Inflammatory macrophage treated with lipopolysaccharide for 1 hour (primary cell): ENCODE data around the gene TPM1.
A peak's percentile ranks its signal among the peaks of the same experiment; 100 is the strongest.

Experiments
- DNase-seq, 2 donors: peaks; one replicate each; pipeline ENCODE4 v3.0.0-alpha.2; 2020 to 2022

TPM1 gene

DNA sequence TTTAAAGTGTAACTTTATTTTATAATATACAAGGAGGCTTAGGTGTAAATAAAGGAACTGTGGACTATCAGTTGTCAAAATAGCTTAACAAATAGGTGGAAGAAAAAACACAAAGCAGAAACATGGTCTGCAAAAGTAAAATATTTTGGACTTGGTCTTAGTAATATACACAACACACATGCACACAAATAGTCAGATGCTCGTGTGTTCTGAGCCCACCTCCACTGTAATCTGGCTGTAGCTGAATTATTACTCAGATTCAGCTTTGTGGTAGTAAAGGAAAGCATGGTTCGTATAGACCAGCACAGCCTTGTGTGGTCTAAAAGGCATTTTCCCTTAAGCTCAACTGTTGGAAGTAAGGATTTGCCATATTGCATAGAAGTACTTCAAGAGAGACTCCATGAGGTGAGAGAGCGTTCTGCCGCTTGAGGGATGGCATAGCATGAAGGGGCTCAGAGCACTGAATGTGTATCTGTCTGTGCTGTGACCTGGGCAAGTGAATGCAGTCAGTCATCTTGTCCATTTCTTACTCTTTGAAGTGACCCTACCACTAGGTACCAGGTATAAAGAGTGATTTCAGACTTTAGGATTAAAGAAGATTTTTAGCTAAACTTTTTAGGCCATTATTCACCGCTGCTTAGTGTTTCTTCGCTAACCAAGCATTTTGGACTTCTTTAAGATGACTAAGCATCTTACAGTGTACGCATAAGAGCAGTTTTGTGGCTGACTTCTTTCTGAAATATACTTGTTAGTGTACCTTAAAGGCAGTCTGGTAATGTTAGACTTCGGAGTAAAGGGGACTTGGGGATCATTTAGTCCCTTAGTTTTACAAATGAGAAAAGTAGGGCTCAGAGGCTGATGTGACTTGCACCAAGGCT is 15.2 kb downstream of the TPM1 start:
- DNase-seq: no peak

DNA sequence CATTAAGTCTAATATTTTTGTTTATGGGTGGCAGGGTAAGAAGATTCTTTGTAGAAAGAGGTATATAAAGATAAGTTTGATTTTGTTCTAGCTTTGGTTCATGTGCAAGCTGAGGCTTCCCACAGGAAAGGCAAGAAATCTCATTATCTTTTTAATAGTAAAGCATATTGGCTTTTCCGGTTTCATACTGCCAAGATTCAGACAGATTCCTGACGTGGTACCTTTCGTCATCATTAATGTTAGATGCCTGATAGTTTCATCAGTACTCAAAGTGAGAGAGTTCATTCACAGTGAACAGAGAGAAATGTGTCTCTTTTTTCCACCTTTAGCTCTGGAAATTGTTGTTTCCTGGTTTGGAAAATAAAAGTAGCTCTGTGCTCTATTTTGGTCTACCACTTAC is 16.5 kb downstream of the TPM1 start:
- DNase-seq: no peak

DNA sequence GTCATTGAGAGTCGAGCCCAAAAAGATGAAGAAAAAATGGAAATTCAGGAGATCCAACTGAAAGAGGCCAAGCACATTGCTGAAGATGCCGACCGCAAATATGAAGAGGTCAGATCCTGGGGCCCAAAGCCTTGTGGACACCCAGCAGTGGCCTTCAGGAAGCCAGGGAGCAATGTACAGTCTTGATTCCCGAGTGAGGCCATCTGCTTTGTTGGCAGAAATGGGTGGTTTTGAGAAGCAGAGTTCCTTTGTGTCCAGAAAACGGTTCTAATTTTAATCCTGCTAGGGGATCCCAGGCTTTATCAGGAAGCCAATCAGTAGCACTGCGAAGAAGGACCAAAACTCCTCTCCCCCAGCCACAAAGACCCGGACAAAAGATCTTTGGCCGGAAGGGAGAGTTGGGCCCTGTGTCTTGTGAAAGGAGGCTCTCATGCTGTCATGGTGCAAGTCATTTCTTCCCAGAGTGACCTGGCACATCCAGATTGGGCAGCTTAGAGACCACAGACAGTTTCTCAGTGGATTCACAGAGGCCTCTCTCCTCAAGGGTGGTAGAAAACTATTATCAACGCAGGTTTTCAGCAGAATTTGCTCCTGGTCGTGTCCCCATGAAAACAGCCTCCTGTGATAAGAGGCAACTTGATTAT is 17.1 kb downstream of the TPM1 start:
- DNase-seq: no peak

DNA sequence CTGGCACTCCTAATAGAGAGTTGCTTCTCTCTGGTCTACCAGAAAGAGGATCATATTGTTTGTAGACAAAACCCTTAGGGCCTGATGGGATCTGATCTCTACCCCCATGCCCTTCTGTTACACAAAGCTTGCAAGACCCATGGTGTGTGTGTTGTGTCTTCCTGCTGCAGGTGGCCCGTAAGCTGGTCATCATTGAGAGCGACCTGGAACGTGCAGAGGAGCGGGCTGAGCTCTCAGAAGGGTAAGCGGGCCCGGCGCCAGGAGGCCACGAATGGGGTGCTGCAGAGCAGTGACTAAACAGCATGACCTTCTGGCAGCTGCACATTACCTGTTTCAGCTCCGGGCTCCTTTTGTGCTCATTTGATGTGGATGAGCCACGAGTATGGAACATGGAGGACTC is 18.2 kb downstream of the TPM1 start:
- DNase-seq: no peak

DNA sequence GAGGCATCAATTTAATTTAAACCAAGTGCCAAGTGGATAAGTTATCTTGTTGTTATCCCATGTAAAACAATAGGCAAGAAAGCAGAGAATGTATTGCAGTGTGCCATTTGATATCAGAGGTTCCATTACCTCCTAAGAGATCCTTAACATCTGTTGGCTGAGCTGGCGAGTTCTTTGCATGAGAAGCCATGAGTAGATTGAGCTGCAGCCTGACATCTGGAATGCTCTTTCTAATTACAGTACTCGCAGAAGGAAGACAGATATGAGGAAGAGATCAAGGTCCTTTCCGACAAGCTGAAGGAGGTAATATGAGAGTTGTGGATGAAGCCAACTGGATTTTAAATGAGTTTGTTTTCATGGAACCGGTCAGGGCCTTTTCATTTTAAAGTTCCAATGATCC is 19.4 kb downstream of the TPM1 start:
- DNase-seq: no peak

DNA sequence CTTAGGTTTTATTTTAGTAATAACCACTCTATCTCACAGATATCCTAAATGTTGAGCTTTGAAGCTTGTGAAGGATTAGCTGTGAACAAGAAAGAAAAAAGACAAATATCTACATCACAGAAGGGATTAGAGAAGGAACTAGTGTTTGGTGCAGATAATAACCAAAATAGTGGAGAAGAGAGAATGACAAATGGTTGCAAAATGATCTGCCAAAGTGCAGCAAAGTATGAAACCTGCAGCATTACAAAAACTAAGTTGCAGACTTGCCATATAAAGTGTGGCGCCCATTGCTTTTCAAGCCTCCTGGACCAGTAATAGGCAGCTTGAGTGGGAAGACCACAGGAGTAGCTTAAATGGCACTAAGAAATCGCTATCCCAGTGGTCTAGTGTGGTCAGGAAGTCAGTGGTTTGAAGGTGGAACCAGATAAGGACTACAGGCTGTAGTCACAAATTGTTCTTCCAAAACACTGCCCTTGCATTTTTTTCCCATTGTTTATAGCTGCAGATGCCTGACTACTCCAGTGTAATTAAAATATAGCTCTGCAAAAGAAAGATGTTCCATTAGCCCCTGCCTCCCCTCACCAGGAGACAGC is 20.7 kb downstream of the TPM1 start:
- no peak for DNase-seq

DNA sequence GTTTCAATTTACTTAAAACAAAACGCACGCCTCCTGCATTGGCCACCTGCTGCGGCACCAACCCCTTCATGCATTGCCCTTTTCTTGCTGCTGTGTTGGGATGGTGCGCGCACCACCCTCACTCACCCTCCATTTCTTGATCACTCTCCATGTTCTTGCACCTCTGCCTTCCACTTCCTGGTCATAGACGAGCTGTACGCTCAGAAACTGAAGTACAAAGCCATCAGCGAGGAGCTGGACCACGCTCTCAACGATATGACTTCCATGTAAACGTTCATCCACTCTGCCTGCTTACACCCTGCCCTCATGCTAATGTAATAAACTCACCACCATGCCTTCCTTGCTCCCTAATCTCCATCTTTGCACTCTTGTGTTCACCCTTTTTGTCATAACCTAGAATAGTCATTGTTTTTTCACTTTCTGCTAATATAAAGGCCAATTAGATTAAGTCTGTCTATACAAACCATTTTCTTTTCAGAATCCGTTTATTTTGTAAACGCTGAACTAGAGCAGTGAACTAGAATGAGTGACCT is 21.4 kb downstream of the TPM1 start:
- no peak for DNase-seq

DNA sequence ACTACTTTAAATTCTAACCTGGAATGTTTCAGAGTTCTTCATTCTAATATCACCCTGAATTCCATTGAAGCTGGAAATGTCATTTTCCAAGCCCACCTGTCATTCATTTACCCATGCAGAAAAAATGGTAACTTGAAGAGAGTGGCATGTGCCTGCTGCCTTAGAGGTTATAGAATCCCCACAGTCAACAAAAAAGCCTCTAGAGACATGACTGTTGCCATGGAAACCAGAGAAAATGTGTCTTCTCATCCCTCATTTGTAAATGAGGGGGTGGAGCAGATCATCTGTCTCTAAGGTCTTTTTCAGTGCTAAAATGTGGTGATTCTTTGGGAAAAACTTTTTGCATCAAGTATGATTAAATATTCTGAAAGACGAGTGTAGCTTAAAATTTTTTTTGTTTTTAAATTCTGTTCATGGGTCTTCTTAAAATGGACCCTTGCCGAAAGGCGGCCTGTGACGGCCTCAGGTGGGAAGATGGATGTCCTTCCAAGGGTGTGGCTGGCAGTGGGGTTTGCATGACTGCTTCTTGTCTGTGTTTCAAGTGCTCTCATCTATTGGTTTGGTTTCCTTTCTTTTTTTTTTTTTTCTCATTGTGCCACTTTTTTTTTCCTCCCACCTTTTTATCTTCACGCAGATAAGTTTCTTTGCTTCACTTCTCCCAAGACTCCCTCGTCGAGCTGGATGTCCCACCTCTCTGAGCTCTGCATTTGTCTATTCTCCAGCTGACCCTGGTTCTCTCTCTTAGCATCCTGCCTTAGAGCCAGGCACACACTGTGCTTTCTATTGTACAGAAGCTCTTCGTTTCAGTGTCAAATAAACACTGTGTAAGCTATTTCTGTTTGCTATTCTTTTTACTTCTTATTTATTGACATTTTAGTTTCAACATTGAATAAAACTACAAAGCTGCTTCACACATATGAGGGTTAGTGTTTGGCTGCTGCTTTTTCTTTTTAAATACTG is 23.0 kb downstream of the TPM1 start:
- no peak for DNase-seq

DNA sequence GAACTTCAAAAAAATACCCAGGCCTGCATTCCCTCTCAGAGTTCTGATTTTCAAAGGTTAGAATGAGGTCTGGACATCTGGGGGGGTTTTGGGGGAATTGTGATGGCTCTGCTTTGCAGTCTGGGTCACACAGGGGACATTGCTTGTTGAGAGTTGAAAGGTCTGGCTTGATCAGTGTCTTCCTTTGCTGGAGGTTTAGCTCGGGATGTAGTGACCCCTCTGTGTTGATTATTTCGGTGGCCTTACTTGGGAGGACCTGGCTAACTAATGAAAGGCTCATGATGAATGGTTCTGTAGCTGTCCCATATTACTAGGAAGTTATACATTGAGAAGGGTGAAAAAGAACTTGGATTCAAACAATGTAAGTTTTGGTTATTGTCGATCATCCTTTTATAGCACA is 23.7 kb downstream of the TPM1 start:
- DNase-seq: no peak

DNA sequence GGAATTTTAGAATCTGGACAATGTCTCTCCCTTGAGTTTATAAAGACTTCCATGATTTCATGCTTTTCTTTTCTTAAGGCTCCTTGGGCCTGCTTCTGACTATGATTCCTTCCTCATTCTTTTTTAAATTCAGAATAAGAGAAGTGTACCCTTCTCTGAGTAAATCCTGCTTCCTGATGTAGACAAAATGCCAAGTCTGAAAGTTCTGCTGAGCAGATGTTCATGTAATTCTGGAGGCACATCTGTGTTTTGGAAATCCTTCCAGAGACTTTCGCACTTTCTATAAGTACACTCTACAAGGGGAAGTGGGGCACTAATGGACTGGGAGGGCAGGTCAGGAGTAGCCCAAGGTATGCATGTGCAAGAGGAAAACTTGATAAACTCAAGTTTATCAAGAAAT is 24.8 kb downstream of the TPM1 start:
- no peak for DNase-seq

DNA sequence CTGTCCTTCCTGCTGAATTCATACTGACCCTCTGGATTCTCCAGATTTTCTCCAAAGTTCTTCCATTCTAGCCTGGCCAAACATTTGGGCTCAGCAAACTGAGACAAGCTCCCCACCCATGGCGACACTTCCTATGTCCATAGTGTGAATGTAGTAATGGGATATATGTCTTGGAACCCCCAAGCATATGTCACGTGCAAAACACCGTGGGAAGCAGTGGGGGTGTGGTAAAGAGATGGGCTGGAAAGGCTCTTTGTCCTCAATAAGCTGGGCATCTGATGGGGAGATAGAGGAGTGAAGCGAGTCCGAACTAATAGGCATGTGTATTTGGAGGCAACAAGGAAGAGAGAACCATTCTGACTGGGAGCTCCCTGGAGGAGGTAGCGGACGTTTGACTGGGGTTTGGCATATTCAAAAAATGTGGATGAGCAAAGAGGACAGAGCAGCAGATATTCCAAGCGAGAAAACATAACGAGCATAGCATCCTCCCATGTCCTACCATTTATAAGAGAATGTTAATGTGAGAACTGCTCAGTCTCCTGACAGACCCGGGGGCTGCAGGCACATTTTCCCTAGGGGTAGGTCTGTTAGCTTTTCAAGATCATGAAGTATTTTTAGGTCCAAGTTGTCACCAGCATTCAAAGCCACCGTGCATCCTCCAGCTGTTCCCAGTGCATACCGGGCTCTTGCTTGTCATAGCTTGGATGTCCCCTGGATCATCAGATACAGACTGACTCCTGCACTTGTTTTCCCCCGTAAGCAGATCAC is 25.6 kb downstream of the TPM1 start:
- DNase-seq: no peak

DNA sequence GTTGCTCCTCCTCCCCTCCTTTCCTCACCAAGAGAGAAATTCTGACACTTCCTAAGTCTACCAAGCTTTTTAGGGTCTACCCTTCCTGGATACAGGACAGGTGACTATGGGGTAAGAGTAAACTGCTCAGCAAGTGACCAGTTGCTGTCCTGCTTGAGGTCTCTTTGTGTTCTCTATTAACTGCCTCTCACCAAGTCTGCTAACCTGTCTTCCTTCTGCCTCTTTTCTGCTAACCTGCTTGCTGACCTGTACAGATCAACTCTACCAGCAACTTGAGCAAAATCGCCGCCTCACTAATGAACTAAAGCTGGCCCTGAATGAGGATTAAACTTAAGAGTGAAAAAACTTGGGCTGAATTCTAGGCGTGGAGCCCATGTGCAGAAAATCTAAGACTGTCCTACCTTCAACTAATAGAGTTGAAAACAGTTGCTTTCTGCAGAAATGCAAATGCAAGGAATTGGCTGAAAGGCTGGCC is 27.1 kb downstream of the TPM1 start:
- no peak for DNase-seq

DNA sequence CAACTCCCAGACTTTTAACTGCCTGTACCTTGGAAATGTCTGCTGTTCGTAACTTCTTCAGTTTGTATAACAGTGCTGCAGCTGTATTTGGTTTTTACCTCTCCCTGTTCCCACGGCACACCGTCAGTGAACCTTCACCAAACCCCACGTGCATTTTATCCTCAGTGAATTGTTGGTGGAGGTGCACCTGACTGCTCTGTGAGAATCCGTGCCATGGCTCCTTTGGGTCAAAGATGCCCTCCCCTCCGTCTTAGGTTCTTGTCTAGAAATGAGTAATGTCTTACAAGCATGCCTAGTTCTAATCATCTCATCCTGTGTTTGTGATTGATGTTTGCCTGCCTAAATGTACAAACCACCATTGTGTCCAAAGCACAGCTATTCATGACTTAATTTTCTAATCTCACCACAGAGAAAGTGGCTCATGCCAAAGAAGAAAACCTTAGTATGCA is 28.2 kb downstream of the TPM1 start:
- DNase-seq: no peak

DNA sequence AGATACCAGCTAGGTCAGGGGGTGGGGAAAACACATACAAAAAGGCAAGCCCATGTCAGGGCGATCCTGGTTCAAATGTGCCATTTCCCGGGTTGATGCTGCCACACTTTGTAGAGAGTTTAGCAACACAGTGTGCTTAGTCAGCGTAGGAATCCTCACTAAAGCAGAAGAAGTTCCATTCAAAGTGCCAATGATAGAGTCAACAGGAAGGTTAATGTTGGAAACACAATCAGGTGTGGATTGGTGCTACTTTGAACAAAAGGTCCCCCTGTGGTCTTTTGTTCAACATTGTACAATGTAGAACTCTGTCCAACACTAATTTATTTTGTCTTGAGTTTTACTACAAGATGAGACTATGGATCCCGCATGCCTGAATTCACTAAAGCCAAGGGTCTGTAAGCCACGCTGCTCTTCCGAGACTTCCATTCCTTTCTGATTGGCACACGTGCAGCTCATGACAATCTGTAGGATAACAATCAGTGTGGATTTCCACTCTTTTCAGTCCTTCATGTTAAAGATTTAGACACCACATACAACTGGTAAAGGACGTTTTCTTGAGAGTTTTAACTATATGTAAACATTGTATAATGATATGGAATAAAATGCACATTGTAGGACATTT is 28.9 kb downstream of the TPM1 start:
- DNase-seq: no peak

DNA sequence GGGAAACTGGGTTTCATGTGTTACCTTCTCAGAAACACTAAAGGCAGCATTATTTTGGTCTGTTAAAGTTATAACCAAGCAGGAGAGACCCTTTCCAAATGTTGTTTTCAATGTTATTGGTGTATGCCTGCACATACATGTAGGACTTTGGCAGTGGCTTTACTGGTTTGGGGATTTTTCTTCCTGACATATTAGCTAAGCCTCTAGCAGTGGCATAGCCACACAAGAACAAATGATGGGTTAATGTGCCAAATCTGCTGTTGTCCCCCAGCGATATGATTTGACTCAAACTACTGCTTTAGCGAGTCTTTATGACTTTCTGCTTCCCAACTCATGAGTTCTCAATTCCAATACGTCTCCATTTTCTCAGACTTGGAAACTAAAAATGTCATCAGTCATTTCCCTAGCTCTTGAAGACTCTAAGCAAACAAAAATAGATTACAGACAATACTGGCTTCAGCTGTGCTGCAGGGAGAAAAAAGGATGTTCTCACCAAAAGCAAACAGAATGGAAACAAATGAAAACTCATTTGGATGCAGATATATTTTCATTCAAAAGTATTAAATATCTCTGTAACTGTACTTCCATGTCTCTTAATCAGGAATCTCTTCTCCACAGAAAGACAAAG is 29.6 kb downstream of the TPM1 start:
- no peak for DNase-seq

DNA sequence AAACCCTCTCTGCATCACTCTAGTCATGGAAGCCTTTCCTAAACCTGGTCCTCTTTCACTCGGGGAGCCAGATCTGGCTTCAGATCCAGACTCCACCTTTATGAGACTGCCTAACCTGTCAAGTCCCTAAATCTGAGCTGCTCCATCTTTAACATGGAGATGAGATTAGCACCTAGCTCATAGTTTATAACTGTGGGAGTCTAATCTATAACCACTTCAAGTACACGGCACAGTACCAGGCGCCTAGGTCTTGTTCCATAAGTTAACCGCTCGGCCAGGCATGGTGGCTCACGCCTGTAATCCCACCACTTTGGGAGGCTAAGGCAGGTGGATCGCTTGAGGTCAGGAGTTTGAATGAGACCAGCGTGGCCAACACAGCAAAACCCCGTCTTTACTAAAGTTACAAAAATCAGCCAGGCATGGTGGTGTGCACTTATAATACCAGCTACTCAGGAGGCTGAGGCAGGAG is 30.3 kb downstream of the TPM1 start:
- no peak for DNase-seq

DNA sequence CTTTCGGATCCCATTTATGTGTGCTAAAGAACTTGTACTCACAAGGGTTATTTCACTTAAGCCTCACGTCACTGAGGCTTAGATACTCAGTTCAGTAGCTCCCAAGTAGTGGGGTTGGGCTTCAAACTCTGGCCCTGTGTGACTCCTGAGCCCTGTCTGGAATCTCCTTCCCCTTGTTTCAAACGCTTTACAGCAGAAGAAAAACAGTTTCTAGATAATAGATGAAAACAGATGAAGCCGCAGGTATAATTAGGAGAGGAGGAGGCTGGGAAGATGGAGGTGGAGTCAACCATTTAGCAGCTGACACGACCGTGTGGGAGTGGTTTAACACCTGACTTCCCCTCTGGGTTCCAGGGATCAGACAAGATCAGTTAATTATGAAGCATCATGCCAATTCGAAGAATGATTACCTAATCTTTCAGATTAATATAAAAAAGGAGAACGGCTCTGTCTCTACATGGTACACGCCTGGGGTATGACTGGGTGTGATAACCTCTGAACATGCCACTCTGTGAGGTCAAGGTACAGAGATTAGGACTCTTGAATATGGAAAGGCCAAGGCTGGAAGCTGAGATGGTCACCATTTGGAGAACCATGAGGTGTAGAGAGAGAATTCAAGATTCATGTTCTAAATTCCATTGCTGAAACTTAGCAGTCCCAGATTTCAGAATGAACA is 31.1 kb downstream of the TPM1 start:
- no peak for DNase-seq

DNA sequence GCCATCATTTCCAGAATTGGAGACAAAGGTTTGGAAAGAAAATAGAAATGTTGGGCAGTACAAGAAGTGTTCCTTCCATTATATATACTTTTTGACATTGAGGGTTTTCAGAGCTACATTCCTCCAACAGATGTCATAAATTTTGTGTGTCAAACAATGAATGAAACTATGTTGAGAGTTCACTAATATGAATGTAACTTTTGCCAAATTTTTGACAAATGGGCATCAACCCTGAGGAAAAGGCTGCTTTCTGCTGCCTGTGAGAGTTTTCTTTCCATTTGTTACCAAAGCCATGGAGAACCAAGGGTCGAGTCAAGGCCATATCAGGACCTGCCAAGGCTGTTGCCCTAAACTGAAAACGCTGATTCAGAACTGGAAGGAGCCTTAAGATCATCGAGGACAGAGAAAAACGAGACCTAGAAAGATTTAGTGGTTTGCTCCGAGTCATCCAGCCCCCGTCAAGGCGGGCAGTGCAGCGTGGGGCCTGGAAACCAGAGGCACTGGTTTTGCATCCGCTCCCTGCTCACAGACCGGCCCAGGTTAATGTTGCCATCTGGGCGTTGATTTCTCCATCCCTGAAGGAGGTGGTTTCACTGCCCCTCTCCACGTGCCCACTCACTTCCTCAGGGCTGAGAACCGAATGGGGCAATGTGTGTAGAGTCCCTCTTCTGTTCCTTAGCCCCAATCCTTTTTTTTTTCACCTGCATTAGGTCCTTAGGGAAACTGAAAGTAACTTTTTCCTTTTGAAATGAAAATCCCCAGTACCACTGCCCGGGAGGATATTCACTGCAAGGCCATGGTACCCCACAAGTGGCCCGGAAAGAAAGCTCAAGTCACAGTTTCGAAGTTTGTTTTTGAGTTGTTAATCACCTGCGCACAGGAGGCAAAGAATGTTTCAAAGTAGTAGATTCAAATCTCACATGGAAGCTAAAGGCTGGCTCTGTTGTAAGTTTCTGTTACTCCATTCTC is 32.8 kb downstream of the TPM1 start:
- peak in 1 of 2 donors; percentile 1 for DNase-seq
